ENCODE measurements around the gene PIK3CA.

The PIK3CA gene

DNA sequence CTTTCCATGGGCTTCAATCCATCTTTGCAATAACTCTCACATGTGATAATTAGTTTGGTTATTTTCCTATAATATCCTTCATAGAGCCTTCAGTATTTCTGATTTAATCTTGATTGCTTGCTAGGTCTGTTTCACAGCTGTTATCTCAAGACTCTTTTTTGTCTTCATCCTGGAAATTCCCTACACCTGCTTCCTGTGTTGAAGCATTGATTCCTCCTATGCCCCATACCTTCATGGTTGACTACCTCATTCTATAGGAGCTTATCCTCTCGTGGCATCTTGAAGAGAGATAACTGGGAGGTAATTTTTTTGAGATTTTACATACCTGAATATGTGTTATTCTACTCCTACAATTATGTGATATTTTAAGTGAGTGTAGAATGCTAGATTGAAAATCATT is 26.7 kb downstream of the PIK3CA start:
- Histone ChIP-seq H3K4me3 (no peak overlapping the region), H3K27ac (peak overlapping the region in 1 of 2 donors; percentile 13)
- DNase-seq (ENCODE audit: low spot score) = no peak
- TF ChIP-seq, protein P1, sequence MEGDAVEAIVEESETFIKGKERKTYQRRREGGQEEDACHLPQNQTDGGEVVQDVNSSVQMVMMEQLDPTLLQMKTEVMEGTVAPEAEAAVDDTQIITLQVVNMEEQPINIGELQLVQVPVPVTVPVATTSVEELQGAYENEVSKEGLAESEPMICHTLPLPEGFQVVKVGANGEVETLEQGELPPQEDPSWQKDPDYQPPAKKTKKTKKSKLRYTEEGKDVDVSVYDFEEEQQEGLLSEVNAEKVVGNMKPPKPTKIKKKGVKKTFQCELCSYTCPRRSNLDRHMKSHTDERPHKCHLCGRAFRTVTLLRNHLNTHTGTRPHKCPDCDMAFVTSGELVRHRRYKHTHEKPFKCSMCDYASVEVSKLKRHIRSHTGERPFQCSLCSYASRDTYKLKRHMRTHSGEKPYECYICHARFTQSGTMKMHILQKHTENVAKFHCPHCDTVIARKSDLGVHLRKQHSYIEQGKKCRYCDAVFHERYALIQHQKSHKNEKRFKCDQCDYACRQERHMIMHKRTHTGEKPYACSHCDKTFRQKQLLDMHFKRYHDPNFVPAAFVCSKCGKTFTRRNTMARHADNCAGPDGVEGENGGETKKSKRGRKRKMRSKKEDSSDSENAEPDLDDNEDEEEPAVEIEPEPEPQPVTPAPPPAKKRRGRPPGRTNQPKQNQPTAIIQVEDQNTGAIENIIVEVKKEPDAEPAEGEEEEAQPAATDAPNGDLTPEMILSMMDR (IDR thresholded peaks at IDR 0.05) = no peak

DNA sequence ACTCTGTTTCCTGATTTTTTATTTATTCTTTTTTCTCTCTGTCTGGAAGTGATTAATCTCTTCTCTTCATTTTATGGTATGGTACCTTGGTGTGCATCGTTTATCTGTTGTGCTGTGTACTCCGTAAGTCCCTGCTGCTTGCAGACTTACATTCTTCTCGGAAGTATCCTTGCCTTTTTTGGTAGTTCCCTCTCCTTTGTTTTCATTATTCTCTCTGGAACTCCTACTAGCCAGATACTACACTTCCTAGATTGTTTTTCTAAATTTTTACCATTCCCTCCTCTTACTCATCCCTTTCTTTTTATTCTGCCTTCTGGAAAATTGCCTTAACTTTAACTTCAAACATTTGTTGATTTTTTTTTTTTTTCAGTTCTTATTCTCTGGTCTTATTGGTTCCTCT is 27.2 kb downstream of the PIK3CA start:
- H3K4me3 ChIP-seq = no peak overlapping the region
- peak overlapping the region in 1 of 2 donors; percentile 13 for H3K27ac ChIP-seq
- DNase-seq (ENCODE audit: low spot score) = no peak
- TF ChIP-seq, protein P1 (IDR thresholded peaks at IDR 0.05) = no peak

DNA sequence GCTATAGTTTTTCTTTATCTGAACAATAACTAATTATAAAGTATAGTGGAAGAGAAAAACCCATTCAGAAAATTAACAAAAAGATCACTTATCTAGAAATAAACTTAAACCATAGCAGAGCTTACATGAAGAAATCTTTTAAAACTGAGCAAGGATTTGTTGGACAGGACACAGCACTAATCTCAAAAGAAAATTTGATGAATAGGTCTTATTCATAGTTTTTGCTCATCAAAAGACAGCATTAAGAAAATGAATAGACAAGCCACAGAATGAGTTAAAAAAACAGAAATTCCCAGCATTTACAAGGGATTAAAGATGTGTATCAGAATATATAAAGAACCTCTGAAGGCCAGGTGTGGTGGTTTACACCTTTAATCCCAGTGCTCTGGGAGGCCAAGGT is 29.5 kb downstream of the PIK3CA start:
- no peak for DNase-seq (ENCODE audit: low spot score)
- TF ChIP-seq, protein P1 (IDR thresholded peaks at IDR 0.05) = no peak
- H3K4me3 ChIP-seq = no peak overlapping the region
- no peak overlapping the region for H3K27ac ChIP-seq

DNA sequence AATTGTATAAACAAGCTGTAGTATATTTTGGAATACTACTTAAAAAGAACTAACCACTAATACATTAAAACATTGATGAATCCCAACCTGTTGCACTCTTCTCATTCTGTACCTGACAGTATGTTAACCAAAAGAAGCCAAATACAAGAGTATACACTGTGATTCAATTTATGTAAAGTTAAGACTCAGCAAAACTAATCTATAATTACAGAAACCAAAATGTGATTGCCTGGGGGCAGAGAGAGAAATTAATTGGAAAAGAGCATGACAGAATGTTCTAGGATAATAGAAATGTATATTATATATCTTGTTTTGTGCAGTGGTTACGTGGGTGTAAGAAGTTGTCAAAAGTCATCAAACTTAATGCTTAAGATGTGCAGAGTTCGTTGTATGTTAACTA is 31.1 kb downstream of the PIK3CA start:
- DNase-seq (ENCODE audit: low spot score) = no peak
- TF ChIP-seq, protein P1 (IDR thresholded peaks at IDR 0.05) = no peak
- Histone ChIP-seq H3K4me3 (no peak overlapping the region), H3K27ac (peak overlapping the region; percentile 68 to 87)

DNA sequence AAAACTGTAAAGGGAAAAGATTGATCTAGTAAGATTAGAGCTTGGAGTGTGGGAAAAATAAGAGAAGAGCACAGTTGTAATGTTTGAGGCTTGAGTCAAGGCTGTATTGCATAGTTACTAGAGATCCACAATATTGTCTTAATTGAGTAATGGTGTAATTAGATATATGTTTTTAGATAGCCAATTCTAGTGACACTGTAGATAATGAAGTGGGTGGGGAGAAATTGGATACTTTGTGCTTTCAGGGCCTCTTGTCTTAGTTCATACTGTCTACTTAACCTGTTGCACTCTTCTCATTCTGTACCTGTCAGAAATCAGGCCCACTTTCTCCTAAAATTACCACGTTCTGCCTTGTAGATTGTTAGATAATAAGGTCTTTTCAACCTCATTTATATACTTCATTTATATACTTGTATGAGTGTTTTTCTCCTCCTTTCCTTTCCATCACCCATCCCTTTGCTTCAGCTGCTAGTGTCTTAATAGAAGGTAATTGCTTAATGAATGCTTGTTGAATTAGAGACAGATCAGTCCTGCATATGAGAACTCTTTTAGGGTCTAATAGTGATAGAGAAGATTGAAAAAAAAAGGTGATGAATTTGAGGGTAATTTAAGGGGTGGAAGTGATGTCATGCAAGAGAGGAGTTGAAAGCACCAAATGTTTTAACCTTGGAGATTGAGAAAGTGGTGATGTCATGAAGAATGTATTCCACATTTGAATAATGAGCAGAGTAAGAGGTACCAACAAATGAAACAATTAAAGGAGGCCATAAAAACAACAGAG is 32.0 kb downstream of the PIK3CA start:
- Histone ChIP-seq H3K4me3 (peak overlapping the region; percentile 21), H3K27ac (peak overlapping the region; percentile 68 to 87)
- DNase-seq (ENCODE audit: low spot score) = no peak
- TF ChIP-seq, protein P1 (IDR thresholded peaks at IDR 0.05) = no peak

DNA sequence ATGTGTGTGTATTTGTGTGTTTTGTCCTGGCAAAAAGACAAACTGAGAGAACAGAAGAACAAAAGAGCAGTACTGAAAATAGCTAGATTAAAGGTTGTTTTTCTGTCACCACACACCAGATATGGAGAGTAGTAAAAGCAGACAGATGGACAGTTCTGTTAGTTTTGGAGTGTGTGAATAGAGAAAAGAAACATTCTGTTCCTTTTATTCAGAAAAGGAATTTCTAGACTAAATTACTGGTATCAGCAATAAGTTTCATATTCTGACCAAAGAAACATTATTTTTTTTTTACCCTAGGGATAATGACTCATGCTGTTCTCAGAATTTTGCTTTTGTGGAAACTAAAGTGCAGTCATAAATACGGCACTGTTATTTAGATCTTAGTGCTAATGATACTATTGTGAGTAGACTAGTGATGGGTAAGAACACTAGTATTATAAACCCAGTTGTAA is 32.9 kb downstream of the PIK3CA start:
- H3K4me3 ChIP-seq = peak overlapping the region; percentile 21
- TF ChIP-seq, protein P1 (IDR thresholded peaks at IDR 0.05) = no peak
- H3K27ac ChIP-seq = peak overlapping the region; percentile 68 to 87
- no peak for DNase-seq (ENCODE audit: low spot score)

DNA sequence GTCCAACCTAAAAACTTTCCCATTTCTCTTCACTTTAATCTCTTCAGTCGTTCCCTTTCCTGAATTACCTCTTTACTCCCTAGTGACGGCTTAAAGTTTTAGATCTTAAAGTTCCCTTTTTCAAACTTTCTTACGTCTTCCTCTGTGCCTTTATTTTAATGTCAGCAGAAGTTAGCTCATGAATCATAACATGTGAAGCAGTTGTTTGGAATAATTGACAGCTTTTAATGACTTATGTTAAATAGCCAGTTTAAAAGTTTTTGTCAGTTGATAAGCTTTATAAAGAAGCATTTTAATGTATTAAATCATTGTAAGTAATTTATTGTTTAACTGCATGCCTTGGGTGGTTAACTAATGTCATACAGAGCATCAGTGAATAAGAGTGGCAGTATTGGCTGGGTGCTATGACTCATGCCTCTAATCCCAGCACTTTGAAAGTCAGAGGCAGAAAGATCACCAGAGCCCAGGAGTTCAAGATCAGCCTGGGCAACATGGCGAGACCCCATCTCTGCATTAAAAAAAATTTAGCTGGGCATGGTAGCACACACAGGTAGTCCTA is 33.9 kb downstream of the PIK3CA start:
- TF ChIP-seq, protein P1 (IDR thresholded peaks at IDR 0.05) = no peak
- no peak for DNase-seq (ENCODE audit: low spot score)
- H3K27ac ChIP-seq = peak overlapping the region; percentile 68 to 87
- H3K4me3 ChIP-seq = no peak overlapping the region
